ENCODE data around the gene TSKU.

Gene TSKU

DNA sequence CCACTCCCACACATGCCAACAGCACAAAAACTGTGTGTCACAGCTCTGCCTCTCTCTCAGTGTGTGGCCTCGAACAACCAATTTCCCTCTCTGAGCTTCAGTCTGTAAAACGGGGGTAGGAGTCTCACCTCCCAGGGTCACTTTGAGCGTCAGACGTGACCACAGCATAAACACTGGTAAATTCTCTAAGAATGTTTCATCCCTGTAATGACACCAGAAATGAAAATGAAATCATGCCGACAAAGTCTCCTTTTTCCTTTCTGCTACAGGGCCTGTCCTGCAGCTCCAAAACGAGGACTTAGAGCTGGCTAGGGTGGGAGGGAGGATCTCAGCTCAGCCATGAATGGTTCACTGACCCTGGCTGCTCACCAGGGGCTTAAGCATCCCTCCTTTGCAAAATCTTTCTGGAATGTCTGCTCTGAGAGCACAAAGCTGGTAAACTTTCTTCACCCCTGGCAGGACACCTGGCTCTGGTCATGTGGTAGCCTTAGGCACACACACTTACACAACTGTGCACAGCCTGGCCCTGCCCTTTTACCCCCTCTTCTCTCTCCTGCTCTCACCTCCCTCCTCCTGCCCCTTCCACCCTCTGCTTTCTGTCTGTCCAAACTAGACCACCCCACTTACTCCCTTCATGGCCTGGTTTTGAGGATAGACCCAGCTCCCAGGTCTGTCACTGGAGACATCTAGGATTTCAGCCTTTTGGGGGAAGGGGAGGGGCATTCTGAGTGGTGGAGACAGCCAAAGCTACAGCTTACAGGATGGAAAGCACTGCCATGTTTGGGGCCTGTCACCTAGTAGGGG, 12.3 kb upstream of the TSKU start:
- DNase-seq (ENCODE audit: low read depth in 2 of 2), result no peak

DNA sequence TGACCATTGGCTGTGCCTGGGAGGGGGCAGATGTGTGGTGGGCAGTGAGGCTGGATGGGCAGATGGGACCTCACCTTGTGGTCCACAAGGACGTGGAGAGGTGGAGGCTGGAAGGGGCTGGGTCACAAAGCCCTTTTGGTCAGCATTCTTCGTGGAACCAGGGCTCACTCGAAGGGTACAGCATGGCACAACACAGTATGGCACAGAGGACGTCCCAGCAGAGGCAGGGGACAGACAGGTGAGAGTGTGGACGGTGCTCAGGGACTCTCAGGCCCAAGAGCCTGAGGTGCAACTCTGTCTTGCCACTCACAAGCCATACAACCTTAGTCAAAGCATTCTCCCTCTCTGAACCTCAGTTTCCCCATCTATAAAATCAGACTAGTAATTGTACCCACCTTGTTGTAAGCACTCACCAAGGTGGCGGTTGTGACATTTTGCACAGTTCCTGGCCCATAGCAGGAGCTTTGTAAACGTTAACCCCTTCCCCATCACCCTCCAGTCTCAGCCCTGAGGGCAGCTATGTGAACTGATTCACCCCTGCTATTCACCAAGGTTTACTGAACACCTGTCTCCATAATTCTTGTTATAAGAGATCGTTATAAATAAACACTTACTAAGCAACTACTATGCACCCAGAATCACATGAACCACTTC, 11.6 kb upstream of the TSKU start:
- DNase-seq (ENCODE audit: low read depth in 2 of 2), result no peak

GRCh38 chr11:76772100-76772782, 10.9 kb upstream of the TSKU start:
- no peak for DNase-seq (ENCODE audit: low read depth in 2 of 2)

DNA sequence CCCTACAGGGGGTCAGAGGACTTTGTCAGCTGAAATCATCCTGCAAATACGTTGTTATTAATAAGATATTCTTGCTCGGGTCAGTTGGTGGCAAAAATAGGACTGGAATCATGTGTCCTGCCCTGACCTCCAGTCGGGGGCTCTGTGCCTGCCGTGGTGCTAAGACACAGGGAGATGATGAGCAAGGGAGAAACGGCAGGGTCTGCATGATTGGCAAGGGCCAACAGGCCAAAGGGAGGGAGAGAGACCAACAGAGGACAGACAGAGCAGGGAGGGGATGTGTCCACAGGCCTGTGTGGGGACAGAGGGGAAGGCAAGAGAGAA, 10.4 kb upstream of the TSKU start:
- DNase-seq (ENCODE audit: low read depth in 2 of 2), result no peak

DNA sequence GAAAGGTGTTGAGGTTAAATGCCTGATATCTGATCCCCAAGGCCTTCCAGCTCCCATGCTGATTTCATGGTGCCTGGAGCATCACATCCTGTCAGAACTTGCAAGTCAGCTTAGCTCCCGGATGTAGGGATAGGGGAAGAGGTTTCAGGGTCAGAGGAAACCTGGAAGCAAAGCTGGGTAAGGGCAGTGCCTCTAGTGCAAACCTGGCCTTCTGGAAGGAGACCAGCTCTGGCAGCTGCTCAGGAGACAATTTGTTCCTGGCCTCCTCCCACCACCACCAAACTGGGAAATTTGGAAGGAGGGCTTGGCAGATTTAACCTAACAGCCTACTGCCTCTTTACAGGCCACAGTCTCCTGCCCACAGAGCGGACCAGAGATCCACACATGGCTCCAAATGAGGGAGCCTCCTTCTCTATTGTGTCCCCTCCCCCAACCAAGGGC, 9.2 kb upstream of the TSKU start:
- DNase-seq (ENCODE audit: low read depth in 2 of 2), result no peak

DNA sequence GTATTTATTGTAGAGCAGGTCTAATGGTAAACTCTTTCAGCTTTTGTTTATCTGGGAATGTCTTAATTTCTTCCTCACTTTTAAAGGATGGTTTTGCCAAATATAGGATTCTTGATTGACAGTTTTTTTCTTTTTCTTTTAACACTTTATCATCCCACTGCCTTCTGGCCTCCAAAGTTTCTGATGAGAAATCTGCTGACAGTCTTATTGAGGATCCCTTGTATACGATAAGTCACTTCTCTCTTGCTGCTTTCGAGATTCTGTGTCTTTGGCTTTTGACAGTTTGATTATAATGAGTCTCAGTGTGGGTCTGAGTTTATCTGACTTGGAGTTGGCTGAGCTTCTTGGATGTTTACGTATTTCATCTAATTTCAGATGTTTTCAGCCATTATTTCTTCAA, 6.7 kb upstream of the TSKU start:
- no peak for DNase-seq (ENCODE audit: low read depth in 2 of 2)

DNA sequence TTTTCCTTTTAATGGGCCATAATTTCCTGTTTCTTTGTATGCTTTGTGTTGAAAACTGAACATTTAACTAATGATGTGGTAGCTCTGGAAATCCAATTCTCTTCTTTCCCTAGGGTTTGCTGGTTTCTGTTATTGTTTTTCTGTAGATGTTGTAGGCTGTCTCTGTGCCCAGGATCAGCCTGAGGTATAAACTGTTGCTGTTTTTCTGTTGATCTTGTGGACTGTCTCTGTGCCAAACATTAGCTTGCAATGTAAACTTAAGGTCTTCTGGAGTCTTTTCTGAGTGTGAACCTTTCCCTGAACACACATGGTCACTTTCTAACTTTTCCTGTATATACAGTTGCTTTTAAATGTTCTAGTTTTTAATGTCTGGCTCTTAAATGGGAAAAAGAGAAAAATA, 5.9 kb upstream of the TSKU start:
- DNase-seq (ENCODE audit: low read depth in 2 of 2), result no peak

- DNase-seq (ENCODE audit: low read depth in 2 of 2), result no peak
Observed at GRCh38 chr11:76777876-76778275, 5.3 kb upstream of the TSKU start.

- DNase-seq (ENCODE audit: low read depth in 2 of 2), result no peak
Observed at GRCh38 chr11:76778874-76779273, 4.3 kb upstream of the TSKU start.

- no peak for DNase-seq (ENCODE audit: low read depth in 2 of 2)
Observed at GRCh38 chr11:76781046-76781801, 1.9 kb upstream of the TSKU start.

DNA sequence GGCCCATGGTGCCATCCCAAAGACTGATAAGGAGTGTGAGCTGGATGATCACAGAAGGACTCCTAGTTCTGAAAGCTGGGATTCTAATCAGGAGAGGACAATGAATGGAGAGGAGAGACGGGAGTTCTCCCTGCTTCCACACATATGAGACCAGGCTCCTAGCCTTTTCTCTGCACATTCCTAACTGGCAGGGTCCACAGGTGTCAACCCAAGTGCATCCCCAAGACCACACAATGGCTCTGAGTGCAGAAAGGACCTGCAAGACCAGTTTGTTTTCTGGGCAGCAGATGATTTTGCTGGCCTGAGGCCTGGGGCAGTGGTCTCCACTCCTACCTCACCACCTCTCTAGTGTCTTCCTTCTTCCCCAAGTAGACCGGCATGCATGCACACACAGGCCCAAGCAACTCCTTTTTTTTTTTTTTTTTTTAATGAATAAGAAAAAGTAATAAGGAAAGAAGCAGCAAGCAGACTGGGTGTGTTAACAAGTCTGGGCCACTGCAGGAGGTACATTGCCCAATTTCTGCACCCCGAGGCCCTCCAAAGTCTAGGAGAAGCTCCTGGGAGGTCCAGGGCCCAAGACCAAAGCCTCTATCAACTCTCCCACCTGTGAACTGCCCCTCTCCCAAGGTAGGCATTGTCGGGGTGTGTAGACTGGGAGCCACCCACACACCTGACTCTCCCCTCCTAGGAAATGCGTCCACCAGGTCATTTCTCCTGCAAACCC, 1.2 kb upstream of the TSKU start:
- DNase-seq (ENCODE audit: low read depth in 2 of 2), result no peak

DNA sequence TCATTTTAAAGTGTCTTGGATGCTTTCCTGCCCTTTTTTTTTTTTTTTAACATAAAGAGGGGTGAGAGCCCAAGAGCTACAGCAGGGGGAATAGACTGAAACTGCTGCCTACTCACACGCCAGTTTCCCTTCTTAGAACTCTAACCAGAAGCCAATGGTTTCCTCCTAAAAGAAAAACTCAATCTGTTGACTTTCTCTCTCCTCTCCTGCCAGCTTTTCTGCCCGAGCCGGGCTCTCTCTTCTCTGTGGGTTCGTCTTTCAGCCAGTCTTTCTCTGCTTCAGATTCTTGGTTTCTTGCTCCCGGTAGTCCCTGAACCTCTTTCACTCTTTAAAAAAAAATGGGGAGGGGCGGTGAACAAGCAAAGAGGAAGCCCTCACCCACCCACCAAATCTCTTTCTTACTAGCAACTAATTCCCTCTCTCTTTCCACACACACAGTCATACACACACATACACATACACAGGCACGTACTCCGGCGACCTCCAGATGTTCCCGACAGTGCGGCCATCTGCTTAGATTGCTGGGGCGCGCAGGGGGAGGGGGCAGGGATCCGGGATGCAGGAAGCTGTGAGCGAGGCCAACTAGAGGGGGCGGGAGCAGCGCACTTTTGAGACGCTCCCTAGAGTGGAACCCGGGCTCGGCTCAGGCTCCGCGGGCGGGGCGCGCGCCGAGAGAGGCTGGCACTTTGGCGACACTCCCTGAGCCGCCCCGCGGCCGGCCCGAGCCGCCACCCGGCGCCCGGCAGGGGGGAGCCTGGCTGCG, 444 bp upstream of the TSKU start:
- peak in 1 of 2 donors; percentile 25 for DNase-seq (ENCODE audit: low read depth in 2 of 2)

DNA sequence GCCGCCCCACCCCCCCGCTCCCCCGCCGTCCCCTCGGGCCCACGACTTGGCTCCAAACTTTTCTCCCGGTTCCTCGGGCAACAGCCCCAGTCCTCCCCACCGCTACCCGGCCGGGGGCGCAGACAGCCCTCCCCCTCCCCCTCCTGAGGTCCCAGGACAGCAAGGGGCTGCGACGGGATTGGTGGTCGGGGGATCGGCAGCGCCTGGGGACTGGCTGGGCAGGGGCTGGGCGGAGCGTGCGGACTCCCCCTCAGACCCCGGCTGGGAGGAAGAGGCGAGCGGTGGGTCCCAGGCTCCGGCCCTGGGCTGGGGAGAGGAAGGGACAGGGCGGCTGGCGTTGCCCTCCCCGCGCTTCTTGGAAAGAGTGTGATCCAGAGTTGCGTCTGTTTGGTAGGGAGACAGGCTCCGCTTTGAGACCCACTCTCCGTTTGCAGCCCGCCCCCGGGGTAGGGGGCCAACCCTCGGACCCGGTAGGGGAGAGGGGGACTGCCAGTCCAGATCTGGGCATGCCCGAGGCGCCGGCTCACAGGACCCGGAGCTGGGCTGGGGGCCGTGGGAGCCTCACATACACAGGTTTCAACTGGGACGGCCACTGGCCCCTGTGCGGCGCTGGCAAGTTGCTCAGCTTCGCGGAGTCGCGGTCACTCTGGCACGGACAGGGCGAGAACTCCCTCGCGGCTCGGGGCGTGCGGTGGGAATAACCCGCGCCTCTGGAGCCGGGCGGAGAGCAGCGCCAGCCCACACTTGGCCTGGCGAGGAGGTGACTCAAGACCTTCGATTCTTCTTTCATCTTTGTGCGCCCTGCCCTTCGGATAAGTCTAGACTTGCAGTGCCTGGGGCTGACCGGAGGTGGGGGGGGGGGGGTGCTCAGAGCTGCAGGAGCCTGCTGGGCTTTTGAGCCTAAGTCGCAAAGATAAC, 999 bp downstream of the TSKU start:
- no peak for DNase-seq (ENCODE audit: low read depth in 2 of 2)

GRCh38 chr11:76785513-76785912, 2.4 kb downstream of the TSKU start:
- DNase-seq (ENCODE audit: low read depth in 2 of 2), result no peak

GRCh38 chr11:76786016-76786415, 2.9 kb downstream of the TSKU start:
- no peak for DNase-seq (ENCODE audit: low read depth in 2 of 2)

- DNase-seq (ENCODE audit: low read depth in 2 of 2), result no peak
Observed at GRCh38 chr11:76786441-76787014, 3.4 kb downstream of the TSKU start.

DNA sequence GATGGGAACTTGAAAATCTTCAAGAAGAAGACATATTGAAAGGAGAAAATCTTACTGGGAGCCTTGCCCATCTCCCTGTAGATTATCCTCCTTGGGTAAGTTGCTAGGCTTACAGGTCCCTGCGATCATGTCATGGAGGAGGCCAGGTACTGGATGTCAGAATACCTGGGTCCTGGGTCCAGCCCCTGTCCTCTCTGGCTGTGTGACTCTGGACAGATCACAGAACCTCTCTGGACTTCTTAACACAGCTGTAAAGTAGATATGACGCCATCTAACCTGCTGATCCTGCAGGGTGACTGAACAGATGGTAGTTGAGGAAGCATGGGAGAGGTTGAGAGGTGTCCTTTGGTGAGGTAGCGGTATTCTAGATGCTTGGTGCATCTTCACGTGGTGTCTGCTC, 4.1 kb downstream of the TSKU start:
- DNase-seq (ENCODE audit: low read depth in 2 of 2), result no peak

DNA sequence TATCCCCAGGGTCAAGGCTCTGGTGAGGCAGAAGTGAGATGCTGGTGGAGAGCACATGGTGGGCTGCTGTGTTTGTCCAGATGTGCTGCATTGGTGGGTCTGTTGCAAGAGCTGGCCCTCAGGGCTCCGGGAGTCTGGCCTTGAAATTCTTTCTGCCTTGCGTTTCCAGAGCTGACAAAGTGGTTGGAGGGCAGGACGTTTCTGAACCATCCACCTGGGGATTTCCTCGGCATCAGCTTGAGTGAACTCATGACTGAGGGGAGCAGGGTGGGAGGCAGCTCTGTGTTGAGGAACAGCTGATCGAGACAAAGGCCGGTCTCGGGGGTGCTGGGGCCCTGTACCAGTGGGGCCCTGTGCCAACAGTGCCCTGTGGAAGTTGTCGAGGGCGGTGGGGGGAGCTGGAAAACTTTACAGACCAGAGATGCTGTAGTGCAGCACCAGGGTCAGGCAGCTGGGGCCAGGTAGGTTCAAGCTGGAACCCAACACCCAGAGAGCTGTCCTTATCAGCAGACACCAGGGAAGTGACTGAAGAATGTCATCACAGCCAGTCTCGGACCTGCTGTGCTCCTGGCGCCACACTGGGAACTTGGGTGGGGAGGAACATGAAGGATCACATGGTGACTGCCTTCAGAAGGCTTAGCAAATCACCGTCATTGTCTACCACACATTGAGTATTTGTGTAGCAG, 4.9 kb downstream of the TSKU start:
- no peak for DNase-seq (ENCODE audit: low read depth in 2 of 2)

All from stimulated activated CD4-positive, alpha-beta T cell treated with anti-CD3 and anti-CD28 coated beads, Interleukin-1b, Interleukin-23, amount 100 ng/mL, for 4 hours (primary cell).